HepG2 (cell line): ENCODE results near the gene MAGI1. TPM values are rescaled to one million over a fixed set of nuclear protein-coding genes. Genes with fewer than 3 reads are reported as not detected.

Source experiments
- ATAC-seq: fragments of 200-7000 bp; cut with Tn5 transposase; 3 replicates; pipeline ENCODE4 v1.9.1; 2020; ENCODE audit warnings: mild to moderate bottlenecking, moderate library complexity
- BruUV-seq: library from RNA; stranded (reverse); fragments of 400-500 nt; replicated peaks from 2 replicates; lab custom pipeline; 2021; lab: Mats Ljungman, UMichigan
- CTCF ChIA-PET: fragments of 300-600 bp; formaldehyde crosslinking; extraction: SDS; loops from one replicate; lab custom pipeline; 2021; ENCODE audit warnings: low total read pairs, inconsistent platforms, low intra/inter-chr PET ratio; lab: Yijun Ruan, JAX
- POLR2A ChIA-PET: fragments of 350-600 bp; sonication (Branson Sonifier 250); formaldehyde crosslinking; loops from one replicate; lab custom pipeline; 2020; ENCODE audit warnings: antibody characterized with exemption, inconsistent platforms; lab: Yijun Ruan, JAX
- DNase-seq: peaks from one replicate; pipeline ENCODE4 v3.0.0-alpha.2; 2015; ENCODE audit warnings: low spot score
- FAIRE-seq: peaks from 3 replicates; lab custom pipeline; 2011; peaks lifted over from hg19 to GRCh38; lab: Jason Lieb, UNC
- H2AFZ ChIP-seq: one replicate; pipeline ENCODE4 v1.6.1; 2011; ENCODE audit warnings: low read length, inconsistent platforms
- H3K27ac ChIP-seq: fragments of 300-600 bp; 3 replicates; pipeline ENCODE4 v1.8.0; 2011; ENCODE audit warnings: mixed run types, mild to moderate bottlenecking, mixed read lengths, low read length, inconsistent platforms; ENCODE audit not compliant: insufficient read depth; ENCODE audit errors: extremely low read length
- H3K27me3 ChIP-seq, 2 experiments: fragments of 200-600 bp in 1 of 2; 2 replicates in 1 of 2; 3 replicates in 1 of 2; pipeline versions ENCODE4 v1.6.0 to v1.8.0; 2011; ENCODE audit warnings: low read length in 2 of 2, mild to moderate bottlenecking in 2 of 2, moderate library complexity in 2 of 2, inconsistent platforms in 1 of 2; ENCODE audit not compliant: insufficient read depth in 2 of 2, control insufficient read depth in 1 of 2
- H3K36me3 ChIP-seq, 2 experiments: fragments of 200-600 bp in 1 of 2; replicated peaks in 1 of 2; 2 replicates in 1 of 2; 3 replicates in 1 of 2; pipeline versions ENCODE4 v1.5.1 to v1.8.0; 2011; ENCODE audit warnings: low read length in 2 of 2, inconsistent platforms in 1 of 2; ENCODE audit not compliant: insufficient read depth in 2 of 2, control insufficient read depth in 1 of 2
- H3K4me1 ChIP-seq: 2 replicates; pipeline ENCODE4 v1.5.1; 2012; ENCODE audit warnings: low read length, inconsistent platforms; ENCODE audit not compliant: insufficient read depth
- H3K4me2 ChIP-seq: 2 replicates; pipeline ENCODE4 v1.6.0; 2011; ENCODE audit warnings: low read depth, low read length, inconsistent platforms
- H3K4me3 ChIP-seq, 3 experiments: fragments of 200-600 bp in 1 of 3; sonication (generic), shearing (Covaris generic) in 1 of 3; replicated peaks in 1 of 3; 2 replicates each; pipeline ENCODE4 v1.5.1; 2011 to 2016; ENCODE audit warnings: low read length in 3 of 3, inconsistent platforms in 2 of 3, low read depth in 2 of 3, mild to moderate bottlenecking in 2 of 3, control low read depth in 1 of 3, mixed read lengths in 1 of 3; ENCODE audit not compliant: insufficient read depth in 1 of 3
- H3K79me2 ChIP-seq: one replicate; pipeline ENCODE4 v1.6.1; 2011; ENCODE audit warnings: low read length, inconsistent platforms; ENCODE audit not compliant: insufficient read depth
- H3K9ac ChIP-seq: 2 replicates; pipeline ENCODE4 v1.6.0; 2011; ENCODE audit warnings: mild to moderate bottlenecking, low read depth, low read length, inconsistent platforms; ENCODE audit not compliant: insufficient read depth
- H3K9me3 ChIP-seq: 2 replicates; pipeline ENCODE4 v1.5.1; 2012; ENCODE audit warnings: mild to moderate bottlenecking, low read length
- H4K20me1 ChIP-seq: 2 replicates; pipeline ENCODE4 v1.6.0; 2011; ENCODE audit warnings: inconsistent platforms, mild to moderate bottlenecking, low read length, moderate library complexity; ENCODE audit not compliant: insufficient read depth
- HNRNPH1 ChIP-seq: fragments of 200-400 bp; formaldehyde crosslinking; optimal IDR thresholded peaks from 2 replicates; pipeline ENCODE3; 2017; ENCODE audit warnings: mild to moderate bottlenecking, low read depth, low read length
- MAFK ChIP-seq, 2 experiments: IDR thresholded peaks in 1 of 2; conservative IDR thresholded peaks in 1 of 2; 2 replicates each; pipeline ENCODE4 v1.6.1; 2011; ENCODE audit warnings: improper control_type of control experiment in 2 of 2, low read length in 2 of 2
- SIX4 ChIP-seq: sonication (generic); formaldehyde crosslinking; IDR thresholded peaks from 2 replicates; pipeline ENCODE4 v1.4.0; 2020; ENCODE audit warnings: missing genetic modification reagents
- SMC3 ChIP-seq: IDR thresholded peaks from 2 replicates; pipeline ENCODE4 v1.6.1; 2011; ENCODE audit warnings: low read length, improper control_type of control experiment
- TFE3 ChIP-seq: IDR thresholded peaks from 2 replicates; pipeline ENCODE4 v1.6.1; 2016
- YEATS2 ChIP-seq: sonication (generic); formaldehyde crosslinking; IDR thresholded peaks from 2 replicates; pipeline ENCODE4 v1.4.0; 2020; ENCODE audit warnings: missing genetic modification reagents, borderline replicate concordance
- ZNF740 ChIP-seq: sonication (generic); formaldehyde crosslinking; IDR thresholded peaks from 2 replicates; pipeline ENCODE4 v1.4.0; 2020; ENCODE audit warnings: missing genetic modification reagents
- WGBS: methylation state at CpG from one replicate; pipeline ENCODE4 v1.1.6; 2017; ENCODE audit warnings: low lambda C conversion rate; 5-methylcytosine and 5-hydroxymethylcytosine counted together
- in situ Hi-C: cut with HindIII; loops from 2 replicates; pipeline ENCODE4 v1.10.0; 2017; ENCODE audit warnings: low pct_unique_long_range_greater_than_20kb; ENCODE audit not compliant: extremely low pct_ligation_motif_present
- intact Hi-C: fragments of 100-400 bp; cut with micrococcal nuclease; formaldehyde crosslinking; loops from one replicate; pipeline ENCODE4 v1.10.0; 2022; ENCODE audit not compliant: unreplicated experiment
- polyA plus RNA-seq, 8 experiments: library from polyadenylated mRNA; depleted of rRNA in 3 of 8; stranded (reverse) in 7 of 8; unstranded in 1 of 8; fragments of >200 nt; fragmentation: Illumina TruSeq in 4 of 8; extraction: Trizol in 4 of 8; gene quantifications; 2 replicates each; pipeline versions ENCODE4 v1.2.1 to v1.2.3, GENCODE V29; 2011 to 2016; ENCODE audit warnings: low read depth in 4 of 8, missing spikeins in 1 of 8, mixed read lengths in 1 of 8; ENCODE audit not compliant: insufficient read depth in 1 of 8
- total RNA-seq, 5 experiments: library from RNA; depleted of rRNA; stranded (reverse); fragments of >200 nt; fragmentation: Illumina TruSeq; extraction: Trizol; gene quantifications; 2 replicates each; pipeline ENCODE4 v1.2.3, GENCODE V29; 2016; ENCODE audit warnings: low read depth in 1 of 5
- TF ChIP-seq, protein P1 (sequence below): sonication (generic); formaldehyde crosslinking; IDR thresholded peaks from 2 replicates; pipeline ENCODE4 v1.4.0; 2020; ENCODE audit warnings: missing genetic modification reagents

The MAGI1 gene
- total and polyA plus RNA-seq, 2 of the 13 experiments (the other 11 are each of a cell fraction or from before 2014, with no cell fraction given): 22.2 to 26.0 TPM

- Histone ChIP-seq H3K79me2 (peaks cover 4% of the 10 kb centered on the region), H4K20me1 (0 out of 2 replicates have a peak, but pooled peaks cover 5% of the 10 kb centered on the region), H3K9ac (no peak overlapping the region), H2AFZ (no peak overlapping the region), H3K4me3 (no peak overlapping the region), H3K4me1 (no peaks in the 10 kb centered on the region), H3K9me3 (no peaks in the 10 kb centered on the region)
- no TSS peak for BruUV-seq
- CTCF ChIA-PET: no interaction called here
- in situ Hi-C loops: no loop called here
- FAIRE-seq: no peak
- DNase-seq: no peak
- no peak for TF ChIP-seq SMC3
- TF ChIP-seq, protein P1, sequence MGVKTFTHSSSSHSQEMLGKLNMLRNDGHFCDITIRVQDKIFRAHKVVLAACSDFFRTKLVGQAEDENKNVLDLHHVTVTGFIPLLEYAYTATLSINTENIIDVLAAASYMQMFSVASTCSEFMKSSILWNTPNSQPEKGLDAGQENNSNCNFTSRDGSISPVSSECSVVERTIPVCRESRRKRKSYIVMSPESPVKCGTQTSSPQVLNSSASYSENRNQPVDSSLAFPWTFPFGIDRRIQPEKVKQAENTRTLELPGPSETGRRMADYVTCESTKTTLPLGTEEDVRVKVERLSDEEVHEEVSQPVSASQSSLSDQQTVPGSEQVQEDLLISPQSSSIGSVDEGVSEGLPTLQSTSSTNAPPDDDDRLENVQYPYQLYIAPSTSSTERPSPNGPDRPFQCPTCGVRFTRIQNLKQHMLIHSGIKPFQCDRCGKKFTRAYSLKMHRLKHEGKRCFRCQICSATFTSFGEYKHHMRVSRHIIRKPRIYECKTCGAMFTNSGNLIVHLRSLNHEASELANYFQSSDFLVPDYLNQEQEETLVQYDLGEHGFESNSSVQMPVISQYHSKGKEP (CRISPR knock-in tag): no peak
- TF ChIP-seq ZNF740 (CRISPR knock-in tag): no peak
- no peak for TF ChIP-seq YEATS2 (CRISPR knock-in tag)
- no peak for TF ChIP-seq SIX4 (CRISPR knock-in tag)
- TF ChIP-seq, all 625 proteins: peak for 0
- POLR2A ChIA-PET: no interaction called here
- H3K36me3 ChIP-seq: no peaks in the 10 kb centered on the region
- no peaks in the 10 kb centered on the region for H3K27me3 ChIP-seq
- H3K4me2 ChIP-seq: no peak overlapping the region
- ATAC-seq: no peak
- 95% methylated on average over 9 of the region's 9 CpGs for WGBS
- H3K27ac ChIP-seq: no peak overlapping the region
- intact Hi-C loops: no loop called here
Measured at GRCh38 chr3:65508750-65509422, 529.8 kb downstream of the MAGI1 start.

- Histone ChIP-seq H3K4me2 (no peak overlapping the region), H2AFZ (no peak overlapping the region), H3K4me3 (no peak overlapping the region), H4K20me1 (0 out of 2 replicates have a peak, but pooled peaks cover 5% of the 10 kb centered on the region), H3K79me2 (peaks cover 4% of the 10 kb centered on the region), H3K4me1 (no peaks in the 10 kb centered on the region), H3K27ac (no peak overlapping the region), H3K9ac (no peak overlapping the region), H3K9me3 (no peaks in the 10 kb centered on the region), H3K36me3 (no peaks in the 10 kb centered on the region), H3K27me3 (no peaks in the 10 kb centered on the region)
- POLR2A ChIA-PET: no interaction called here
- in situ Hi-C loops: no loop called here
- 96% methylated on average over 3 of the region's 3 CpGs for WGBS
- FAIRE-seq (no peak), DNase-seq (no peak), ATAC-seq (no peak)
- CTCF ChIA-PET: no interaction called here
- intact Hi-C loops: no loop called here
- BruUV-seq: no TSS peak
- no peak for TF ChIP-seq HNRNPH1
- no peak for TF ChIP-seq TFE3 (CRISPR knock-in tag)
- peak in 1 of 2 experiments; percentile 43; a peak in 1 of 4 replicates for TF ChIP-seq MAFK (conservative IDR thresholded peaks at IDR 0.05 in 1 of 2, IDR thresholded peaks at IDR 0.05 in 1 of 2; ENCODE audit: low read length in 2 of 2)
Measured at GRCh38 chr3:65507437-65507836, 531.3 kb downstream of the MAGI1 start.
